Mucosa of gallbladder (tissue), 1 donor: ENCODE results near the gene THAP3. TPM values are rescaled to one million over a fixed set of nuclear protein-coding genes. Genes with fewer than 3 reads are reported as not detected.

Source experiments
- DNase-seq: peaks from one replicate; pipeline ENCODE4 v3.0.0-alpha.2; 2020; ENCODE audit warnings: low spot score
- total RNA-seq: library from RNA; stranded (reverse); gene quantifications from one replicate; pipeline ENCODE4 v1.2.1, GENCODE V29; 2021
- donor health status: DM: no; HTN: no; CAD: no.

Gene THAP3, protein sequence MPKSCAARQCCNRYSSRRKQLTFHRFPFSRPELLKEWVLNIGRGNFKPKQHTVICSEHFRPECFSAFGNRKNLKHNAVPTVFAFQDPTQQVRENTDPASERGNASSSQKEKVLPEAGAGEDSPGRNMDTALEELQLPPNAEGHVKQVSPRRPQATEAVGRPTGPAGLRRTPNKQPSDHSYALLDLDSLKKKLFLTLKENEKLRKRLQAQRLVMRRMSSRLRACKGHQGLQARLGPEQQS
- total RNA-seq, result 25.2 TPM

- peak; percentile 86 for DNase-seq
Measured at GRCh38 chr1:6624710-6625583, at the start of gene THAP3. TSS of gene THAP3 (plus strand) at chr1:6624868. CDS start at chr1:6625219, 351 bp downstream.

GRCh38 chr1:6577831-6578525 lies 46.7 kb upstream of the THAP3 start:
- DNase-seq, result no peak

GRCh38 chr1:6578624-6579373 lies 45.9 kb upstream of the THAP3 start:
- DNase-seq, result no peak

- peak; percentile 99 for DNase-seq
Measured at GRCh38 chr1:6579374-6580118, 45.1 kb upstream of the THAP3 start, which contains the start of gene ZBTB48. TSS of gene ZBTB48 (plus strand) at chr1:6579994. CDS start at chr1:6580610, 616 bp downstream.

GRCh38 chr1:6580119-6580592 lies 44.5 kb upstream of the THAP3 start:
- DNase-seq, result no peak

DNA sequence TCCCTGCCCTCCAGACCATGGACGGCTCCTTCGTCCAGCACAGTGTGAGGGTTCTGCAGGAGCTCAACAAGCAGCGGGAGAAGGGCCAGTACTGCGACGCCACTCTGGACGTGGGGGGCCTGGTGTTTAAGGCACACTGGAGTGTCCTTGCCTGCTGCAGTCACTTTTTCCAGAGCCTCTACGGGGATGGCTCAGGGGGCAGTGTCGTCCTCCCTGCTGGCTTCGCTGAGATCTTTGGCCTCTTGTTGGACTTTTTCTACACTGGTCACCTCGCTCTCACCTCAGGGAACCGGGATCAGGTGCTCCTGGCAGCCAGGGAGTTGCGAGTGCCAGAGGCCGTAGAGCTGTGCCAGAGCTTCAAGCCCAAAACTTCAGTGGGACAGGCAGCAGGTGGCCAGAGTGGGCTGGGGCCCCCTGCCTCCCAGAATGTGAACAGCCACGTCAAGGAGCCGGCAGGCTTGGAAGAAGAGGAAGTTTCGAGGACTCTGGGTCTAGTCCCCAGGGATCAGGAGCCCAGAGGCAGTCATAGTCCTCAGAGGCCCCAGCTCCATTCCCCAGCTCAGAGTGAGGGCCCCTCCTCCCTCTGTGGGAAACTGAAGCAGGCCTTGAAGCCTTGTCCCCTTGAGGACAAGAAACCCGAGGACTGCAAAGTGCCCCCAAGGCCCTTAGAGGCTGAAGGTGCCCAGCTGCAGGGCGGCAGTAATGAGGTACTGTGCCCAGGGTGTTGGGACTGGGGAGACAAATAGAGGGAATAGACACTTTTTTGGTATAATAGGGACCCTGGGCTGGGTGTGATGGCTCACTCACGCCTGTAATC lies 43.9 kb upstream of the THAP3 start:
- no peak for DNase-seq

GRCh38 chr1:6581561-6582305 lies 42.9 kb upstream of the THAP3 start:
- no peak for DNase-seq

GRCh38 chr1:6582370-6582769 lies 42.3 kb upstream of the THAP3 start:
- DNase-seq, result peak; percentile 75

DNA sequence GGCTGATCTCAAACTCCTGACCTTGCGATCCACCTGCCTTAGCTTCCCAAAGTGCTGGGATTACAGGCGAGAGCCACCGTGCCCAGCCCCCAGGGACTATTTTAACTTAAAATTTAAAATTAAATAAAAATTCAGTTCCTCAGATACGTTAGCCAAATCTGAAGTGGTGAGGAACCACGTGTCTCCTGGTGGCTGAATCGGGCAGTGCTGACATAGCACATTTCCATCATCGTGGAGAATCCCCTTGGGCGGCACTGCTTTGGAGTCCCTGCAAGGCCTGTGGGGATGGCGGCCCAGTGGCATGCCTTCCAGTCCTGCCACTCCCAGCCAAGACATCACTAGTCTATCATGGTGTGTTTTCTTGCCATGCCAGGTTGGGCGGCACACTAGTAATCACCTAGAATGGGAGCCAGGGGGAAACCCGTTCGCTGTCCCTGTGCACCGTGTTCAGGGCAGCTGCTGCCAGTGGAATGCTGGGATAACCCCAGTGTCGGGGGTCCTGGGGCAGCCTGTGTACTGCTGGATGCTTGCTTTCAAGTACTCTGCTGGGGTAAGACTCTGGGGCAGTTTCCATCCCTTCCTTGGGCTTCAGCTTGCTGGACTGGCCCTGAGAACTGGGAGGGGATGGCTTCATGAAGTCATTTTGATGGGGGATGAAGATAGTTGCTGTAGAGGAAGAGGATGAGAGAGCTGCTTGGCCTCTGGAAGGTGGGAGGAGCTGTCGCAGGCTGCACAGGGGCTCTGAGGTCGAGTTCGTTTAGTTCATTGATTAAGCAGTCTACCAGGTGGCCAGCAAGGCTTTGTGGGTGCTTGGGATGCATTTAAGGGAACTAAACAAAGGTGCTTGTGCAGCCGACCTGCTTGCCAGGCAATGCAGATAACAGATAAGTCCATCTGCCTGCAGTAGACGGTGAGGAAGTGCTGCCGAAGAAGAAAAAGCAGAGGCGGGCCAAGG lies 40.3 kb upstream of the THAP3 start:
- DNase-seq, result no peak

GRCh38 chr1:6585081-6585722 lies 39.5 kb upstream of the THAP3 start:
- DNase-seq, result no peak

DNA sequence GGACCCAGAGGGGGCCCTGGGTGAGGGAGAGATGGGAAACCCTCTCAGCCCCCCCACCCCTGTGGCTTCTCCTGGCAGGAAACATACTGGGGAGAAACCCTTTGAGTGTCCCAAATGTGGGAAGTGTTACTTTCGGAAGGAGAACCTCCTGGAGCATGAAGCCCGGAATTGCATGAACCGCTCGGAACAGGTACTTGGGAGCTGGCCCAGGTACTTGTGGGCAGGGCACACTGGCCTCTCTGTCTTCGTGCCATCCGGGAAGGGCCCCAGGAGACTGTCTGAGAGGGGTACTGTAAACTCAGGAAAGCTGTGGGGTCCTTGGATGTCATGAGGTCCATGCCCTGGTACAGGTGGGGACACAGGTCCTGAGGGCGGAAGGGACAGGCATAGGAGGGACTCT lies 38.8 kb upstream of the THAP3 start:
- DNase-seq, result no peak

DNA sequence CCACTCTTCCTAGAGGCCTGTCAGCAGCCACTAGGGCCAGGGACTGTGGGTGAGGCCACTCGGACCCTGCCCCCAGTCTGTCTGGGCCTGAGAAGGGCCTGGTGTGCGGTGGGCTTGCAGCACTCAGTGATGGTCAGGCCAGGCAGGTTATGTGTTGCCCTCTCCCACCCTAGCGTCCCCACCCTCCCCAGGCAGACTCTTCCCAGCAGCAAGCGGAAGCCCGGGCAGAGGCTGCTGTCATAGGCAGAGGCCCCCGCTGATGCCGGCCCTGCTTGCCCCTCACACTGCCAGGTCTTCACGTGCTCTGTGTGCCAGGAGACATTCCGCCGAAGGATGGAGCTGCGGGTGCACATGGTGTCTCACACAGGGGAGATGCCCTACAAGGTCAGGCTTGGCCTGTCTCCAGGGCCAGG lies 38.3 kb upstream of the THAP3 start:
- no peak for DNase-seq

- DNase-seq, result no peak
Measured at GRCh38 chr1:6587261-6588005, 37.2 kb upstream of the THAP3 start.

GRCh38 chr1:6588128-6588892 lies 36.4 kb upstream of the THAP3 start:
- no peak for DNase-seq

GRCh38 chr1:6588893-6589520 lies 35.7 kb upstream of the THAP3 start:
- DNase-seq, result no peak

DNA sequence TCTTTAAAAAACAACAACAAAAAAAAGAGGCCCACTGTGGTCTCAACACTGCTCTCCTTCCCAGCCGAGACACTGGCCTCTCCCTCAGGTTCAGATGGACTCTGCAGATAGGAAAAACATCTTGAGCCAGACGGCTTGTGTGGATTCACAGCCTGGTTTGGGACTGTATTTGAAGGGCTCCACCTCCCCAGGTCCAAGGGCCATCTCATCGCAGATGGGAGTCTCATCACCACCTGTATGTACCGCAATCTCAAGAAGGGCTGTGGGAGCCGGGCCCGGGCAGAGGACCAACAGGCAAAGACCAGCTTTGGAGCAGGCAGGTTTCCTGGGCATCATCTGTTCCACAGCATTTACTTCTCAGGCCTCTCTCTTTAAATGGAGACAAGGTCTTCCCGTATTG lies 34.6 kb upstream of the THAP3 start:
- no peak for DNase-seq
